Activated CD4-positive, alpha-beta T cell treated with anti-CD3 and anti-CD28 coated beads for 1 hour (primary cell): ENCODE measurements around the gene OR52I2.
A peak's percentile ranks its signal among the peaks of the same experiment; 100 is the strongest.

ENCODE experiments used
- DNase-seq: peaks from one replicate; pipeline ENCODE4 v3.0.0-alpha.2; 2020

OR52I2 gene

GRCh38 chr11:4581443-4581842 lies at the start of gene OR52I2:
TSS of gene OR52I2 (plus strand) at chr11:4581743.
- DNase-seq, result no peak

- DNase-seq, result peak; percentile 15
Measured at GRCh38 chr11:4539603-4540219, 41.8 kb upstream of the OR52I2 start.

- no peak for DNase-seq
Measured at GRCh38 chr11:4541071-4541470, 40.5 kb upstream of the OR52I2 start.

- DNase-seq, result no peak
Measured at GRCh38 chr11:4543561-4543960, 38.0 kb upstream of the OR52I2 start.

GRCh38 chr11:4544891-4545290 lies 36.7 kb upstream of the OR52I2 start, which contains the start of gene OR52M1:
TSS of gene OR52M1 (plus strand) at chr11:4545191. CDS start at chr11:4545191, 0 bp downstream.
- DNase-seq, result no peak

GRCh38 chr11:4546878-4547277 lies 34.7 kb upstream of the OR52I2 start:
- DNase-seq, result no peak

GRCh38 chr11:4547416-4547815 lies 34.1 kb upstream of the OR52I2 start:
- no peak for DNase-seq

- no peak for DNase-seq
Measured at GRCh38 chr11:4551346-4551979, 30.1 kb upstream of the OR52I2 start.

- no peak for DNase-seq
Measured at GRCh38 chr11:4559527-4560440, 21.8 kb upstream of the OR52I2 start.

- DNase-seq, result no peak
Measured at GRCh38 chr11:4560467-4560866, 21.1 kb upstream of the OR52I2 start.

GRCh38 chr11:4565371-4565770 lies 16.2 kb upstream of the OR52I2 start:
- no peak for DNase-seq

- DNase-seq, result no peak
Measured at GRCh38 chr11:4569075-4569474, 12.5 kb upstream of the OR52I2 start.

GRCh38 chr11:4576880-4577279 lies 4.7 kb upstream of the OR52I2 start:
- DNase-seq, result no peak

GRCh38 chr11:4577761-4578160 lies 3.8 kb upstream of the OR52I2 start:
- DNase-seq, result no peak

- no peak for DNase-seq
Measured at GRCh38 chr11:4578624-4579023, 2.9 kb upstream of the OR52I2 start.

- no peak for DNase-seq
Measured at GRCh38 chr11:4580124-4580523, 1.4 kb upstream of the OR52I2 start.

GRCh38 chr11:4589017-4589416 lies 7.5 kb downstream of the OR52I2 start:
- no peak for DNase-seq

- DNase-seq, result no peak
Measured at GRCh38 chr11:4593739-4594138, 12.2 kb downstream of the OR52I2 start, which contains the start of gene OR52I1. TSS of gene OR52I1 (plus strand) at chr11:4594039. CDS start at chr11:4594039, 0 bp downstream.

- DNase-seq, result no peak
Measured at GRCh38 chr11:4605057-4605456, 23.5 kb downstream of the OR52I2 start.

GRCh38 chr11:4606231-4607015 lies 24.9 kb downstream of the OR52I2 start:
- no peak for DNase-seq

GRCh38 chr11:4607096-4607495 lies 25.6 kb downstream of the OR52I2 start:
- no peak for DNase-seq

GRCh38 chr11:4607781-4608666 lies 26.5 kb downstream of the OR52I2 start, which contains the start of gene TRIM68:
TSS of gene TRIM68 (minus strand) at chr11:4608231. CDS start at chr11:4605504, 2,727 bp downstream.
- peak; percentile 90 for DNase-seq
